GM12878 (cell line): ENCODE results near the gene CNPPD1. TPM values are rescaled to one million over a fixed set of nuclear protein-coding genes. Genes with fewer than 3 reads are reported as not detected.

ENCODE experiments used
- ATAC-seq: fragments of 200-7000 bp; cut with Tn5 transposase; 3 replicates; pipeline ENCODE4 v1.9.1; 2020; ENCODE audit warnings: mild to moderate bottlenecking, moderate library complexity
- BruUV-seq: library from RNA; stranded (reverse); fragments of 400-500 nt; replicated peaks from 2 replicates; lab custom pipeline; 2021; lab: Mats Ljungman, UMichigan
- CTCF ChIA-PET: fragments of 300-600 bp; sonication (Branson Sonifier 250); formaldehyde crosslinking; extraction: SDS; loops from one replicate; lab custom pipeline; 2021; ENCODE audit warnings: inconsistent platforms; lab: Yijun Ruan, JAX
- POLR2A ChIA-PET: fragments of 350-600 bp; formaldehyde crosslinking; extraction: SDS; loops from one replicate; lab custom pipeline; 2021; ENCODE audit warnings: inconsistent platforms; lab: Charles Lee
- RAD21 ChIA-PET: fragments of 300-600 bp; sonication (Branson Sonifier 250); formaldehyde crosslinking; loops from one replicate; lab custom pipeline; 2023; ENCODE audit warnings: antibody characterized with exemption; ENCODE audit not compliant: unreplicated experiment; lab: Charles Lee
- SMC1A ChIA-PET: fragments of 300-600 bp; sonication (Branson Sonifier 250); formaldehyde crosslinking; loops from one replicate; lab custom pipeline; 2023; ENCODE audit not compliant: unreplicated experiment, uncharacterized antibody; lab: Charles Lee
- DNase-seq: peaks from one replicate; pipeline ENCODE4 v3.0.0-alpha.2; 2011; ENCODE audit warnings: low read depth, low spot score
- FAIRE-seq: peaks from 3 replicates; lab custom pipeline; 2011; peaks lifted over from hg19 to GRCh38; lab: Jason Lieb, UNC
- H2AFZ ChIP-seq: 2 replicates; pipeline ENCODE4 v1.6.0; 2011; ENCODE audit warnings: low read depth, low read length, control low read depth; ENCODE audit not compliant: control insufficient read depth
- H3K27ac ChIP-seq: 2 replicates; pipeline ENCODE4 v1.5.1; 2011; ENCODE audit warnings: control low read depth; ENCODE audit not compliant: control insufficient read depth, insufficient read depth
- H3K27me3 ChIP-seq, 2 experiments: replicated peaks in 1 of 2; 2 replicates each; pipeline versions ENCODE4 v1.6.0 to v1.6.1; 2011; ENCODE audit warnings: low read length in 1 of 2; ENCODE audit not compliant: control insufficient read depth in 2 of 2, insufficient read depth in 2 of 2
- H3K36me3 ChIP-seq, 2 experiments: 2 replicates each; pipeline ENCODE4 v1.5.1; 2011; ENCODE audit warnings: low read length in 1 of 2; ENCODE audit not compliant: control insufficient read depth in 2 of 2, insufficient read depth in 2 of 2
- H3K4me1 ChIP-seq: 2 replicates; pipeline ENCODE4 v1.6.1; 2011; ENCODE audit warnings: mild to moderate bottlenecking, low read length, moderate library complexity, mixed read lengths; ENCODE audit not compliant: control insufficient read depth, insufficient read depth
- H3K4me2 ChIP-seq: 2 replicates; pipeline ENCODE4 v1.6.0; 2011; ENCODE audit warnings: control low read depth; ENCODE audit not compliant: control insufficient read depth, insufficient read depth
- H3K4me3 ChIP-seq: fragments of 200-600 bp; sonication (generic); 2 replicates; pipeline ENCODE4 v1.5.1; 2016
- H3K79me2 ChIP-seq: 2 replicates; pipeline ENCODE4 v1.6.0; 2011; ENCODE audit warnings: low read length; ENCODE audit not compliant: control insufficient read depth, insufficient read depth
- H3K9ac ChIP-seq: 2 replicates; pipeline ENCODE4 v1.8.0; 2011; ENCODE audit warnings: low read length, control low read depth, mixed read lengths; ENCODE audit not compliant: control insufficient read depth, insufficient read depth
- H3K9me3 ChIP-seq: replicated peaks from 3 replicates; pipeline ENCODE4 v1.5.1; 2011; ENCODE audit warnings: mild to moderate bottlenecking, low read length; ENCODE audit not compliant: control insufficient read depth, insufficient read depth
- H4K20me1 ChIP-seq: 2 replicates; pipeline ENCODE4 v1.6.0; 2011; ENCODE audit not compliant: control insufficient read depth, insufficient read depth
- CBX3 ChIP-seq: fragments of 200-600 bp; sonication (generic); IDR thresholded peaks from 2 replicates; pipeline ENCODE4 v1.6.1; 2016; ENCODE audit warnings: low read depth, borderline replicate concordance
- DPF2 ChIP-seq: fragments of 450-650 bp; IDR thresholded peaks from 2 replicates; pipeline ENCODE4 v1.6.1; 2017; ENCODE audit warnings: mild to moderate bottlenecking
- KAT2A ChIP-seq: conservative IDR thresholded peaks from 2 replicates; pipeline ENCODE4 v1.6.1; 2011; ENCODE audit warnings: low read depth, low read length; ENCODE audit not compliant: control insufficient read depth
- MEF2B ChIP-seq: fragments of 450-650 bp; IDR thresholded peaks from 2 replicates; pipeline ENCODE4 v1.6.1; 2018; ENCODE audit warnings: mild to moderate bottlenecking, moderate library complexity; ENCODE audit not compliant: partially characterized antibody, poor library complexity, severe bottlenecking
- MYB ChIP-seq: fragments of 150-350 bp; IDR thresholded peaks from 2 replicates; pipeline ENCODE4 v1.6.1; 2014; ENCODE audit warnings: mild to moderate bottlenecking, low read depth, low read length, borderline replicate concordance
- NKRF ChIP-seq: fragments of 450-650 bp; conservative IDR thresholded peaks from 2 replicates; pipeline ENCODE4 v1.6.1; 2017; ENCODE audit warnings: mild to moderate bottlenecking, moderate library complexity
- POLR2A ChIP-seq: IDR thresholded peaks from 2 replicates; pipeline ENCODE4 v1.6.1; 2011; ENCODE audit warnings: low read depth, mild to moderate bottlenecking, low read length
- RAD51 ChIP-seq: fragments of 450-650 bp; IDR thresholded peaks from 2 replicates; pipeline ENCODE4 v1.6.1; 2016; ENCODE audit warnings: moderate library complexity, mild to moderate bottlenecking, inconsistent platforms
- SMARCA5 ChIP-seq: fragments of 450-650 bp; IDR thresholded peaks from 2 replicates; pipeline ENCODE4 v1.6.1; 2017; ENCODE audit warnings: mild to moderate bottlenecking
- SREBF2 ChIP-seq: IDR thresholded peaks from 2 replicates; pipeline ENCODE4 v1.6.1; 2012; ENCODE audit warnings: mild to moderate bottlenecking, low read length
- WGBS: methylation state at CpG from one replicate; pipeline ENCODE4 v1.1.6; 2016; ENCODE audit warnings: low lambda C conversion rate; ENCODE audit not compliant: insufficient replicate concordance, insufficient coverage; ENCODE audit errors: missing lambda C conversion rate; 5-methylcytosine and 5-hydroxymethylcytosine counted together
- in situ Hi-C: fragments of 300-500 bp; cut with MboI; formaldehyde crosslinking; loops from 9 replicates; pipeline ENCODE4 v1.14.3; 2018; ENCODE audit warnings: mixed read lengths
- intact Hi-C: fragments of 100-400 bp; cut with micrococcal nuclease; formaldehyde crosslinking; loops from one replicate; pipeline ENCODE4 v1.14.2; 2022; ENCODE audit not compliant: unreplicated experiment
- polyA plus RNA-seq, 11 experiments: library from polyadenylated mRNA; depleted of rRNA in 4 of 11; unstranded in 6 of 11; stranded (reverse) in 5 of 11; fragments of >200 nt; fragmentation: Nextera tagmentation in 4 of 11; fragmentation: Illumina TruSeq in 1 of 11; extraction: Ambion mirVana in 4 of 11; extraction: Trizol in 1 of 11; gene quantifications; 1 replicate in 1 of 11; 2 replicates in 10 of 11; pipeline versions ENCODE4 v1.2.1 to v1.2.3, GENCODE V29; 2011 to 2016; ENCODE audit warnings: inconsistent platforms in 2 of 11, missing spikeins in 2 of 11, low read depth in 1 of 11
- total RNA-seq, 4 experiments: library from RNA; depleted of rRNA in 3 of 4; stranded (reverse); fragments of >200 nt in 3 of 4; fragmentation: Illumina TruSeq in 1 of 4; extraction: Trizol in 1 of 4; gene quantifications; 2 replicates each; pipeline versions ENCODE4 v1.2.1 to v1.2.3, GENCODE V29; 2013 to 2021
- TF ChIP-seq, protein P1 (sequence below): IDR thresholded peaks from 2 replicates; pipeline ENCODE4 v1.6.1; 2012; ENCODE audit warnings: low read depth, low read length, improper control_type of control experiment

CNPPD1 gene
- total and polyA plus RNA-seq, 10 of the 15 experiments (the other 5 are each of a cell fraction or from before 2014, with no cell fraction given) = 12.2 to 86.6 (median 43.4) TPM

DNA sequence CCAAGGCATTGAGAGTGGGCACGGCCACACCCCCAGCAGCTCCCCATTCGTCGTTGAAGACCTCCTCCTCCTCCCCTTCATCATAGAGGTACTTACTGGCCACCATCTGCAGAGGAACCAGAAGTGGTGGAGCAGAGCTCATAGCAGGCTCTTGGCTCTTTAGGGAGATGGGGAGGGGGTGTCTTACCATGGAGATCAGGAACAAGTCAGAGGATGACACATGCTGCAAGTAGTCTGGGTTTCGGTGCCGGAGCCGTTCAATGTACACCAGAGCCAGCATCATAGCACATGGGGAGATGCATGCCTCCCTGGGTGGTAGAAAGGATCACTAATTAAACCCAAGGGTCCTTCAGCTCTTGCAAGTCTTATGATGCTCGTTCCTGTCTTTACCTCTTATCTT lies 1.9 kb downstream of the CNPPD1 start:
- FAIRE-seq (no peak), ATAC-seq (no peak)
- no peaks in the 10 kb centered on the region for H4K20me1 ChIP-seq
- 96% methylated on average over 7 of the region's 7 CpGs for WGBS
- ChIA-PET CTCF (interaction anchor here (0.8 to 5.6 kb wide), 13 partner anchors 8 to 123 kb away, joined by 3 to 52 read pairs (median 5); partner anchors contain the start of genes DNAJB2, GLB1L, NHEJ1 and STK16), RAD21 (interaction anchor here (1.0 to 3.7 kb wide), 5 partner anchors 32 to 126 kb away, joined by 3 to 25 read pairs (median 21); partner anchors contain the start of gene ZFAND2B), SMC1A (interaction anchor here (1.3 to 2.4 kb wide), 4 partner anchors 32 to 120 kb away, joined by 3 to 14 read pairs (median 6); partner anchors contain the start of genes DNAJB2, GLB1L, STK16 and ZFAND2B)
- H3K9me3 ChIP-seq = no peaks in the 10 kb centered on the region
- peaks cover 4 to 9% of the 10 kb centered on the region in 2 experiments for H3K36me3 ChIP-seq
- no peak overlapping the region for H3K4me3 ChIP-seq
- no peak overlapping the region for H3K9ac ChIP-seq
- no peak overlapping the region for H3K27ac ChIP-seq
- peaks cover 32% of the 10 kb centered on the region for H3K79me2 ChIP-seq
- H3K4me1 ChIP-seq = peaks cover 10% of the 10 kb centered on the region
- no TSS peak for BruUV-seq
- no peak for TF ChIP-seq RAD51
- no peak for TF ChIP-seq MYB
- no peak for TF ChIP-seq DPF2
- no peak for TF ChIP-seq KAT2A
- TF ChIP-seq SREBF2 = no peak
- TF ChIP-seq SMARCA5 = no peak
- no peak for TF ChIP-seq CBX3
- TF ChIP-seq POLR2A = no peak
- TF ChIP-seq, protein P1, sequence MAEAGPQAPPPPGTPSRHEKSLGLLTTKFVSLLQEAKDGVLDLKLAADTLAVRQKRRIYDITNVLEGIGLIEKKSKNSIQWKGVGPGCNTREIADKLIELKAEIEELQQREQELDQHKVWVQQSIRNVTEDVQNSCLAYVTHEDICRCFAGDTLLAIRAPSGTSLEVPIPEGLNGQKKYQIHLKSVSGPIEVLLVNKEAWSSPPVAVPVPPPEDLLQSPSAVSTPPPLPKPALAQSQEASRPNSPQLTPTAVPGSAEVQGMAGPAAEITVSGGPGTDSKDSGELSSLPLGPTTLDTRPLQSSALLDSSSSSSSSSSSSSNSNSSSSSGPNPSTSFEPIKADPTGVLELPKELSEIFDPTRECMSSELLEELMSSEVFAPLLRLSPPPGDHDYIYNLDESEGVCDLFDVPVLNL = no peak
- no peak for TF ChIP-seq MEF2B
- TF ChIP-seq NKRF = no peak
- TF ChIP-seq, all 136 proteins: peak for 0
- no peak for DNase-seq
- no peaks in the 10 kb centered on the region for H3K27me3 ChIP-seq
- intact Hi-C loops (loop anchor here (5.0 kb wide), 3 partner anchors 102 to 212 kb away; partner anchors contain the start of genes DNAJB2 and DNPEP), in situ Hi-C loops (loop anchor here (5.0 kb wide), 1 partner anchor 32 kb away; the partner anchor contains the start of gene ZFAND2B)
- POLR2A ChIA-PET = interaction anchor here (1.2 to 5.0 kb wide), 5 partner anchors 32 to 105 kb away, joined by 4 to 47 read pairs (median 21); partner anchors contain the start of genes ABCB6, ANKZF1, ATG9A and DNAJB2
- H3K4me2 ChIP-seq = no peak overlapping the region
- no peak overlapping the region for H2AFZ ChIP-seq
